Stimulated activated CD4-positive, alpha-beta T cell treated with anti-CD3 and anti-CD28 coated beads, Interleukin-1b, Interleukin-23, amount 100 ng/mL, for 1 hour (primary cell): ENCODE measurements around the gene FBXL13.
"Not testable (repeated sequence)": the region's sequence is repeated elsewhere in the genome, so short reads cannot be mapped to it uniquely, and the experiment has no call there.

Source experiments
- DNase-seq, 2 donors: peaks; one replicate each; pipeline ENCODE4 v3.0.0-alpha.2; 2020; ENCODE audit warnings: low read depth in 2 of 2

FBXL13 gene

GRCh38 chr7:103023578-103023977 lies 51.0 kb downstream of the FBXL13 start:
- not testable (repeated sequence) for DNase-seq

GRCh38 chr7:103021490-103021889 lies 53.1 kb downstream of the FBXL13 start:
- DNase-seq: not testable (repeated sequence)

GRCh38 chr7:103020876-103021275 lies 53.7 kb downstream of the FBXL13 start:
- DNase-seq: not testable (repeated sequence)

GRCh38 chr7:103018295-103018694 lies 56.3 kb downstream of the FBXL13 start:
- DNase-seq: not testable (repeated sequence)

- DNase-seq: no peak
Measured at GRCh38 chr7:103011650-103012049, 62.9 kb downstream of the FBXL13 start.

- DNase-seq: no peak
Measured at GRCh38 chr7:103010211-103010610, 64.4 kb downstream of the FBXL13 start.

GRCh38 chr7:103009466-103010185 lies 65.0 kb downstream of the FBXL13 start:
- no peak for DNase-seq

GRCh38 chr7:103003004-103003403 lies 71.6 kb downstream of the FBXL13 start:
- no peak for DNase-seq

GRCh38 chr7:103001210-103001609 lies 73.4 kb downstream of the FBXL13 start:
- no peak for DNase-seq

GRCh38 chr7:102996957-102997356 lies 77.6 kb downstream of the FBXL13 start:
- DNase-seq: no peak

- DNase-seq: not testable (repeated sequence)
Measured at GRCh38 chr7:102995609-102996008, 79.0 kb downstream of the FBXL13 start.

- DNase-seq: no peak
Measured at GRCh38 chr7:102994567-102994966, 80.0 kb downstream of the FBXL13 start.

GRCh38 chr7:102993718-102994029 lies 80.9 kb downstream of the FBXL13 start:
- DNase-seq: no peak

- DNase-seq: no peak
Measured at GRCh38 chr7:102992938-102993717, 81.5 kb downstream of the FBXL13 start.

GRCh38 chr7:102992509-102992937 lies 82.1 kb downstream of the FBXL13 start:
- no peak for DNase-seq

- no peak for DNase-seq
Measured at GRCh38 chr7:102991540-102992214, 82.9 kb downstream of the FBXL13 start.

GRCh38 chr7:102991077-102991539 lies 83.5 kb downstream of the FBXL13 start:
- DNase-seq: no peak

- no peak for DNase-seq
Measured at GRCh38 chr7:102990642-102991041, 84.0 kb downstream of the FBXL13 start.

- DNase-seq: no peak
Measured at GRCh38 chr7:102988631-102989560, 85.7 kb downstream of the FBXL13 start.

GRCh38 chr7:102988088-102988487 lies 86.5 kb downstream of the FBXL13 start:
- DNase-seq: no peak

GRCh38 chr7:102985176-102985783 lies 89.3 kb downstream of the FBXL13 start:
- no peak for DNase-seq
